Measurements from ENCODE around the gene ANO7.

ANO7 gene

DNA sequence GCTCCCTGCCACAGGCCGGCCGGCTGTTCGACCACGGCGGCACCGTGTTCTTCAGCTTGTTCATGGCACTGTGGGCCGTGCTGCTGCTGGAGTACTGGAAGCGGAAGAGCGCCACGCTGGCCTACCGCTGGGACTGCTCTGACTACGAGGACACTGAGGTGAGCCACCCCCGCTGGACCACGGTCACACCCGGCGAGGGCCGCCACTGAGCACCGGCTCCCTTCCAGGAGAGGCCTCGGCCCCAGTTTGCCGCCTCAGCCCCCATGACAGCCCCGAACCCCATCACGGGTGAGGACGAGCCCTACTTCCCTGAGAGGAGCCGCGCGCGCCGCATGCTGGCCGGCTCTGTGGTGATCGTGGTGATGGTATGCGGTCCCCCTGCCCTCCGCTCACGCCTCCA, 20.8 kb downstream of the ANO7 start:
- DNase-seq (ENCODE audit: low read depth): no peak

DNA sequence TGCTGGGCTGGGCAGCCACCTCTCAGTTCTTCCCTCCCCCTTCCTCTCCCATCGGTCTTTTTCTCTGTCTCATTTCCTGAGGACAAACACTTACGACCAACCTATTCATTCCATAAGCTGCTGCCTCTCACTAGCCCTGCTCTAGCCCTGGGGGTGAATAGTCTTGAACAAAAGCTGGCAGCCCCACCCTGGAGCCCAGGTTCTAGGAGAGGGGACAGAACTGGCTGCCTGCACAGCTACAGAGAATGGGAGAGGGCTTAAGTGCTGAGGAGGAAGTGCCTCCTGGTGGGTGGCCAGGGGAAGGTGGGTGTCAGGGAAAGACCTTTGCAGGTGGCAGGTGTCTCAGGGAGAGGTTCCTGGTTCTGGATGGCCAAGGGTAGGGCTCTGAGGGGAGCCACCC, 22.8 kb downstream of the ANO7 start:
- no peak for DNase-seq (ENCODE audit: low read depth)

DNA sequence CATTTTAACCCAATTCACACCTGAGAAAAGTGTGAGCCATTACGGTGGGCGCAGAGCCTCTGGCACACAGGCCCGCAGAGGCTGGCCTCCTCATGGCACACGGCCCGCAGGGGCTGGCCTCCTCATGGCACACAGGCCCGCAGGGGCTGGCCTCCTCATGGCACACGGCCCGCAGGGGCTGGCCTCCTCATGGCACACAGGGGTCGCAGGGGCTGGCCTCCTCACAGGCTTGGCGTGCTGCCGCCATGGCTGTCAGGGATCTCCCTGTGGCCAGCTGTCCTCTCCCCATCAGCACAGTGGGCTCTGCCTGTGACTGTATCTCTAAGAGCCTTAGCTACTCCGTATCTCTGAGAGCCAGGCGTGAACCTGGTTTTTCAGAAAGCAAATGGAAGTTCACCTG, 24.6 kb downstream of the ANO7 start:
- DNase-seq (ENCODE audit: low read depth): no peak

DNA sequence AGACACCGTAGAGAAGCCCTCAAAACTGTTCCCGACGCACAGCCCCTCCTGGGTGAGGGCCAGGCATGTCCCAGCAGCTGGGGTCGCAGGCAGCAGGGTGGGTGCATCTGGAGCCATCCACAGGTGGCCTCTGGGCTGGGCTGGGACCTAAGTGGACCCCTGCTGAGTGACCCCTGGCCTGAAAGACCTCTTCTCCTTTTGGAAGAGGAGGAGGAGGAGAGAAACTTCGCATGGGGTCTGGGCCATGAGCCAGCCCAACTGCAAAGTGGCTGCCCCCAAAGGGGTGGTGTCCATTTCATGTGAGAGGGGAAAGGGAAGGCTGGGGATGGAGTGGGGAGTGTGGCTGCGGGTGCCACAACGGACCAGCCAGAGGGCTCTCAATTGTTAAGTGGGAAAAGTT, 25.1 kb downstream of the ANO7 start:
- no peak for DNase-seq (ENCODE audit: low read depth)

- DNase-seq (ENCODE audit: low read depth): no peak
These were observed 25.7 kb downstream of the ANO7 start for GRCh38 chr2:241214209-241214608.

DNA sequence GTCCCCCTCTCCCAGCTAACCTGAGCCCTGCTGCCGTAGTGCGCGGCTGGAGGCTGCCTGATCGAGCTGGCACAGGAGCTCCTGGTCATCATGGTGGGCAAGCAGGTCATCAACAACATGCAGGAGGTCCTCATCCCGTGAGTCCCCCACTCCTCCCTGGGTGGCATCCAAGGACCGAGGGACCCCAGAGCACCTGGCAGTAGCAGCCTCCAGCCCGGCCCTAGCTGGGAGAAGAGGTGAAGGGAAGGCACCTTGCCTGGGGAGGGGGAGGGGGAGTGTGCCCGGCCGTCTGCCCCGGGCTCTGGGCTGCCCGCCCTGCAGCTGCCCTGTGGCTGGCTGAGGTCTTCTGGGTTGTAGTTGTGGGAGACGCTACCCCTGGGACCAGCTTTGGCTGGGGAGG, 26.3 kb downstream of the ANO7 start:
- DNase-seq (ENCODE audit: low read depth): no peak

DNA sequence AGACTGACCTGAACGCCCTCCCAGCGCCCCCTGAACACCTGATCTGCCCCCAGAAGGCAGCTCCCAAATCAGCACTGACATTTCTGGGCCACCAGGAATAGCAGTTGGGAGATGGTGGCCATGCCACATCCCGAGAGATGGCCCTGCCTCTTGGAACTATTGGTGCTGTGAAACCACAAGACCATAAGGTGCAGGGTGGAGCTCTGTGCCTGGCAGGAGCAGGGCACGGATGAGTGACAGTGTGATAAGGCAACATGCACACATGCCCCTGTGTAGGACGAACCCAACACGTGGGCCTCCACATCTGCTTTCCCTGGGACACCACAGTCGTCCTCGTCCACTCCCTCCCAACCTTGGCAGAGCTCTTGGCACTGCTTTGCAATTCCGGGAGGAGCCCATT, 26.9 kb downstream of the ANO7 start:
- no peak for DNase-seq (ENCODE audit: low read depth)

GRCh38 chr2:241216211-241216761, 27.8 kb downstream of the ANO7 start:
- DNase-seq (ENCODE audit: low read depth): no peak

DNA sequence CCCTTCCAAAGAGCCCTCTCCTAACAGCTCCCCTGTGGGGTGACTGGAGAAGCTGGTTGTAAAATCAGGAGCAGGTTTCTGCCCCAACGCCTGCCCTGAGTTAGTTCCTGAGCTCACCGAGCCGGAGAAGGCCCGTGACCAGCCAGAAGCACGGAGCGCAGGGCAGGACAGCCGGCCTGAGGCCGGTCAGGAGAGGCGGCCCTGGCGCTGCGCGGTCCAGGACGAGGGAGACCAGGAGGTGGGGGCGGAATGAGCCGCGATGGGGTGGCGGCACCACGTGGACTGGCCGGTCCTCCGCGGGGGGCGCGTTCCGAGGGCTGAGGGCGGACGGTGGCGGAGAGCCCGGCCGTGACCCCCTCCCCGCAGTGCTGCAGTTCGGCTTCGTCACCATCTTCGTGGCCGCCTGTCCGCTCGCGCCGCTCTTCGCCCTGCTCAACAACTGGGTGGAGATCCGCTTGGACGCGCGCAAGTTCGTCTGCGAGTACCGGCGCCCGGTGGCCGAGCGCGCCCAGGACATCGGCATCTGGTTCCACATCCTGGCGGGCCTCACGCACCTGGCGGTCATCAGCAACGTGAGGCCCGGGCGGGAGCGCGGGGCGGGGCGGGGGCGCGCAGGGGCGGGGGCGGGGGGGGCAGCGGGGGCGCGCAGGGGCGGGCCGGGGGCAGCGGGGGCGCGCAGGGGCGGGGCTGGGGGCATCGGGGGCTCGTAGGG, 29.0 kb downstream of the ANO7 start:
- peak; percentile 9 for DNase-seq (ENCODE audit: low read depth)

GRCh38 chr2:241218131-241219029, 29.9 kb downstream of the ANO7 start:
- DNase-seq (ENCODE audit: low read depth): peak; percentile 18

DNA sequence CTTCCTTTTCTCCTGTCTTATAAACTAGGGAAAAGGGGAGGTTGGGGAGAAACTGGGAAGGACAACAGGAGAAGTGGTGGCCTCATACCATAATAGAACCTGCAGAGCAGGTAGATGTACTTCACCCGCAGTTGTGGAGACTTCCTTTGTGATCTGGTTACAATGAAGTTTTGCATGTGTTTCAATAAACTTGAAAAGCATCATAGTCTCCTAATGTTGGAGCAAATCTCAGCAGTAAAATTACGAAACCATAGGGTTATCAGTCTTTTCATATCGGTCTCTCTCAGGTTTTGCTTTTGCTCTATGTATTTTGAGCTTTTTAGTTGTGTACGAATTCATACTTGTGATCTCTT, 30.5 kb downstream of the ANO7 start:
- no peak for DNase-seq (ENCODE audit: low read depth)

DNA sequence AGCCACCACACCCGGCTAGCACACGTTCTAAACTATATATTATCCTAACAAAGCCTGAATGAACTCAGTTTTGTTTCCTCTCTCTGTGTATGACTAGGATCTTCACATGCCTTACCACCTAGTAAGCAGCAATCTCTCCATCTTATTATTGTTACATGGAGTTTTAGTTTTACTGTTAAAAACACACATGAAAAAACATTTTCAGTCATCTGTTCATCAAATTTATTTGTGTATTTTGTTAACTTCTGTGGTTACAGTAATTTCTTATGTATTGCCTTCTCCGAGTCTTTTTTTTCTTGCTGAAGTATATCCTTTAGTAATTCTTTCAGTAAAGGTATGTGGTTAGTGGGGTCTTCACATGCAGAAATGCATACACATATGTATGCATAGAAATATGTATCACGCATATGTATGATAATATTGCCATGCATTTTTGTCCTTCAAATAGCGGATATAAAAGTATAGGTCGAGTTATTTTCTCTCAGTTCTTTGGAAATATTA, 31.4 kb downstream of the ANO7 start:
- no peak for DNase-seq (ENCODE audit: low read depth)

DNA sequence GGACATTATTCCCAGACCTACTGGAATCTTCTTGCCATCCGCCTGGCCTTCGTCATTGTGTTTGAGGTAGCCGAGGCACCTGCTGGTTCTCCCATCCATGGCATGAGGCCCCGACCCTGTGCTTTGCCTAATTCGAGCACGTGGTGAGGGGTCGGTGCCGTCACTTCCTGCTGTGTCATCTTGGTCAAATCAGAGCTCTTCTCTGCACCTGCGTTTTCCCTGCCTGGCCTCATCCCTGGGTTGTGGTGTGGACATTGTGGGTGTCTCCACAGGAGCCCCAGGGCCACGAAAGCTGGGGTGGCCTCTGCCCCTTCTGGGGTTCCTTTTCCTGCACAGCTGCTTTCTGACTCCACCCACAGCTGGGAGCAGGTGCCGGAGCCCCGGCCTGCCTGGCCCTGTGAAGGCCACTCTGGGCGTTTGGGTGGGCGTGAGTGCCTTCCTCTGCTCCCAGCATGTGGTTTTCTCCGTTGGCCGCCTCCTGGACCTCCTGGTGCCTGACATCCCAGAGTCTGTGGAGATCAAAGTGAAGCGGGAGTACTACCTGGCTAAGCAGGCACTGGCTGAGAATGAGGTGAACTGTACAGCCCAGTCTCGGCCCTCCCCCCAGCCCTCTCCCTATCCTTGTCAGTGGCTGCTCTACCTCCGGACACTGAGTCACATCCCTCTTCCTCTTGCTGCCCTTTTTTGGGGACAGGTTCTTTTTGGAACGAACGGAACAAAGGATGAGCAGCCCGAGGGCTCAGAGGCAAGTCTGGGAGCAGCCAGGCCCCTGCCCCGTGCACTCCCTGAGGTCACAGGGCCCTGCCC, 34.9 kb downstream of the ANO7 start:
- DNase-seq (ENCODE audit: low read depth): no peak

DNA sequence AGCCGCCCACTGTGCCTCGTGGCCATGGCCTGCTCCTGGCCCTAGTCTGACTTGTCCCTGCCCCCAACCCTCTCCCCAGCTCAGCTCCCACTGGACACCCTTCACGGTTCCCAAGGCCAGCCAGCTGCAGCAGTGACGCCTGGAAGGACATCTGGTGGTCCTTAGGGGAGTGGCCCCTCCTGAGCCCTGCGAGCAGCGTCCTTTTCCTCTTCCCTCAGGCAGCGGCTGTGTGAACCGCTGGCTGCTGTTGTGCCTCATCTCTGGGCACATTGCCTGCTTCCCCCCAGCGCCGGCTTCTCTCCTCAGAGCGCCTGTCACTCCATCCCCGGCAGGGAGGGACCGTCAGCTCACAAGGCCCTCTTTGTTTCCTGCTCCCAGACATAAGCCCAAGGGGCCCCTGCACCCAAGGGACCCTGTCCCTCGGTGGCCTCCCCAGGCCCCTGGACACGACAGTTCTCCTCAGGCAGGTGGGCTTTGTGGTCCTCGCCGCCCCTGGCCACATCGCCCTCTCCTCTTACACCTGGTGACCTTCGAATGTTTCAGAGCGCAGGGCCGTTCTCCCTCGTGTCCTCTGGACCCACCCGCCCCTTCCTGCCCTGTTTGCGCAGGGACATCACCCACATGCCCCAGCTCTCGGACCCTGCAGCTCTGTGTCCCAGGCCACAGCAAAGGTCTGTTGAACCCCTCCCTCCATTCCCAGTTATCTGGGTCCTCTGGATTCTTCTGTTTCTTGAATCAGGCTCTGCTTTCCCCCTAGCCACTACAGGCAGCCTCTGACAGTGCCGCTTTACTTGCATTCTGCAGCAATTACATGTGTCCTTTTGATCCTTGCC, 35.8 kb downstream of the ANO7 start:
- no peak for DNase-seq (ENCODE audit: low read depth)

- no peak for DNase-seq (ENCODE audit: low read depth)
These were observed 36.5 kb downstream of the ANO7 start for GRCh38 chr2:241224851-241225438.

GRCh38 chr2:241225545-241225944, 37.1 kb downstream of the ANO7 start:
- no peak for DNase-seq (ENCODE audit: low read depth)

- DNase-seq (ENCODE audit: low read depth): no peak
These were observed 37.5 kb downstream of the ANO7 start for GRCh38 chr2:241225983-241226382.

DNA sequence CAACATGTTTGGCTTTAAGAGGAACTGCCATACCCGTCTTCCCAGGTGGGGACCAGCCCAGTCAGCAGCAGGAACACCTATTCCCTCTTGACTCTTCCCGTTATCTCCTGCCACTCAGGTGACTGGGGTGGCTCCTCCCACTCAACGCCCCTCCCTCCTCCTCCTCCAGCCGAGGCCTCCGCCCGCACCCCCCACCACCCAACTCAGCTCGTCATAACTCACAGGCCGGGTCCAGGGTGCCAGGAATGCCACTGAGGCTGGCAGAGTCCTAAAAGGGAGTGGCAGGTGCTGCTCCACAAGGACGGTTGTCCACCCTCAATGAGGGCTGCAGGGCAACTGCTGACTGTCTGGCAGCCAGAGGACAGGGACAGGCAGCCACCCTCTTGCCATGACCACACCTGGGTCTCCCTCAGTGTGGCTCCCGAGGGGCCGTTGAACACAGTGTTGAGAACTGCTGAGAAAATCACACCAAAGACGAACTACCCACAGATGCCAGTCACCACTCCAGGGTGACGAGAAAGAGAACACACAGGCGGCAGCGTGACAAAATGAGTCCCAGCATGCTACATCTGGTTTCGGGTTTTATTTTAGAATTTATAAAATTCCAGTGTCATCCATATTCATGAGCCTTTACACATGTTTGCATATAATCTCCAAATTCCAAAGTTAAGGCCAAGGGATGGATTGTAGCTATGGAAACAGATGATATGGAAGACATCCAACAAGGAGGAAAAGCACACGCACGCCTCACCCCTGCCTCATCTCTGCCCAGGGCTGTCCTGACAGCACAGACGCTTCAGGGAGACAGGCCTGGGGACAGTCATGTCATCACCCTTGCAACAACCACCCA, 38.5 kb downstream of the ANO7 start:
- DNase-seq (ENCODE audit: low read depth): no peak

DNA sequence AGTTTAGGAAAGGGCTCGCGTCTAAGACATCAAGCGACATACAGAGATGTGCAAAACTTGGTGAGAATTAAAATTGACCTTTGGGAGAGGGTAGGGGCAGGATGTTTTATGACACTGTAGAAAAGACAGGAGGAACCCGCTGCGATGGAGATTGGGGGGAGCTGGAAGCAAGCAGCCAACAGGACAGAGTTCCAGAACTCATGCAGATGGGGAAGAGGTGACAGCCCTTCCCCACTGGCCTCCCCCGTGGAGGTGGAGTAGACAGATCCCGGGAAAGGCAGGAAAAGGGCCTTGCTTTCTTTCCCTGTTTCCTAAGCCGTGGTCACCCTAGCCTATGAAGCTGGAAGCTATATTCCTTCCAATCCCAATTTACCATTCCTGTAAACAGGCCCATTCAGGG, 39.1 kb downstream of the ANO7 start:
- DNase-seq (ENCODE audit: low read depth): no peak
